Gastrocnemius medialis (tissue), 4 donors: ENCODE results near the gene OR1K1. TPM values are rescaled to one million over a fixed set of nuclear protein-coding genes. Genes with fewer than 3 reads are reported as not detected.

Experiments used
- ATAC-seq, 2 donors: fragments of 150-250 bp; one replicate each; pipeline ENCODE4 v1.9.1; 2016
- DNase-seq, 2 donors: peaks; one replicate each; pipeline ENCODE4 v3.0.0-alpha.2; 2019
- H3K27ac ChIP-seq, 4 donors: fragments of 200-600 bp; sonication (generic); 1 replicate in 1 of 4; 2 replicates in 3 of 4; pipeline ENCODE4 v1.5.1; 2016 to 2018; ENCODE audit warnings: mild to moderate bottlenecking in 2 of 4, moderate library complexity in 1 of 4
- H3K27me3 ChIP-seq, 3 donors: fragments of 200-600 bp; sonication (generic) in 2 of 3; 1 replicate in 1 of 3; 2 replicates in 2 of 3; pipeline versions ENCODE4 v1.5.1 to v1.6.0; 2016 to 2019; ENCODE audit warnings: mild to moderate bottlenecking in 1 of 3, moderate library complexity in 1 of 3
- H3K36me3 ChIP-seq, 2 donors: fragments of 200-600 bp; sonication (generic) in 1 of 2; one replicate each; pipeline ENCODE4 v1.5.1; 2017 to 2018
- H3K4me1 ChIP-seq, 2 donors: fragments of 200-600 bp; sonication (generic) in 1 of 2; one replicate each; pipeline ENCODE4 v1.5.1; 2016 to 2017; ENCODE audit warnings: mild to moderate bottlenecking in 2 of 2
- H3K4me3 ChIP-seq, 4 donors: fragments of 200-600 bp; sonication (generic) in 3 of 4; 1 replicate in 1 of 4; 2 replicates in 3 of 4; pipeline ENCODE4 v1.5.1; 2016 to 2019; ENCODE audit warnings: mild to moderate bottlenecking in 2 of 4
- H3K9me3 ChIP-seq, 3 donors: fragments of 200-600 bp; sonication (generic) in 2 of 3; 1 replicate in 1 of 3; 2 replicates in 2 of 3; pipeline ENCODE4 v1.5.1; 2016 to 2019
- CTCF ChIP-seq, 5 experiments: fragments of 450-650 bp in 3 of 5; fragments of 200-600 bp in 2 of 5; sonication (generic) in 2 of 5; IDR thresholded peaks in 4 of 5; conservative IDR thresholded peaks in 1 of 5; 1 replicate in 4 of 5; 2 replicates in 1 of 5; pipeline ENCODE4 v1.5.1; 2016 to 2019; ENCODE audit warnings: antibody characterized with exemption in 5 of 5, mild to moderate bottlenecking in 3 of 5, moderate library complexity in 3 of 5
- POLR2A ChIP-seq, 2 donors: fragments of 450-650 bp; IDR thresholded peaks; one replicate each; pipeline ENCODE4 v1.6.1; 2017; ENCODE audit warnings: antibody characterized with exemption in 2 of 2, mild to moderate bottlenecking in 2 of 2, moderate library complexity in 2 of 2
- in situ Hi-C, 4 donors: fragments of 200-750 bp; cut with MboI; loops; one replicate each; pipeline versions ENCODE4 v1.15.0 to v1.8.0; 2017; ENCODE audit warnings: low sequenced_read_pairs in 4 of 4
- intact Hi-C: fragments of 100-400 bp; cut with DNase I; formaldehyde crosslinking; loops from one replicate; pipeline ENCODE4 v1.15.1; 2023; ENCODE audit warnings: low total_unique reads
- total RNA-seq, 4 donors: library from RNA; depleted of rRNA; stranded (reverse); fragments of >200 nt; gene quantifications; one replicate each; pipeline versions ENCODE4 v1.1.0 to v1.2.3, GENCODE V29; 2016

Gene OR1K1
- total RNA-seq, 4 donors from 2014 or later, result not detected

GRCh38 chr9:122777935-122778627, 21.8 kb upstream of the OR1K1 start:
- no peaks in the 10 kb centered on the region for H3K27me3 ChIP-seq
- H3K9me3 ChIP-seq, result no peaks in the 10 kb centered on the region
- ATAC-seq (peak in 1 of 2 donors; percentile 53), DNase-seq (no peak)
- no peak overlapping the region for H3K4me3 ChIP-seq
- TF ChIP-seq CTCF (IDR thresholded peaks at IDR 0.05 in 4 of 5, conservative IDR thresholded peaks at IDR 0.05 in 1 of 5) (no peak), POLR2A (IDR thresholded peaks at IDR 0.05) (no peak)
- H3K36me3 ChIP-seq, result no peaks in the 10 kb centered on the region
- H3K4me1 ChIP-seq, result no peaks in the 10 kb centered on the region
- intact Hi-C loops, result no loop called here
- H3K27ac ChIP-seq, result no peak overlapping the region
- in situ Hi-C loops, result no loop called here

GRCh38 chr9:122779181-122779580, 20.7 kb upstream of the OR1K1 start:
- no peaks in the 10 kb centered on the region for H3K27me3 ChIP-seq
- no peaks in the 10 kb centered on the region for H3K9me3 ChIP-seq
- in situ Hi-C loops, result no loop called here
- no peaks in the 10 kb centered on the region for H3K4me1 ChIP-seq
- DNase-seq, result no peak
- TF ChIP-seq POLR2A (IDR thresholded peaks at IDR 0.05) (no peak), CTCF (IDR thresholded peaks at IDR 0.05 in 4 of 5, conservative IDR thresholded peaks at IDR 0.05 in 1 of 5) (no peak)
- H3K4me3 ChIP-seq, result no peak overlapping the region
- no peak overlapping the region for H3K27ac ChIP-seq
- intact Hi-C loops, result no loop called here
- no peak for ATAC-seq
- H3K36me3 ChIP-seq, result no peaks in the 10 kb centered on the region

GRCh38 chr9:122780026-122780425, 19.9 kb upstream of the OR1K1 start:
- H3K4me1 ChIP-seq, result no peaks in the 10 kb centered on the region
- TF ChIP-seq CTCF (IDR thresholded peaks at IDR 0.05 in 4 of 5, conservative IDR thresholded peaks at IDR 0.05 in 1 of 5) (no peak), POLR2A (IDR thresholded peaks at IDR 0.05) (no peak)
- H3K9me3 ChIP-seq, result no peaks in the 10 kb centered on the region
- ATAC-seq (no peak), DNase-seq (no peak)
- in situ Hi-C loops, result no loop called here
- no peak overlapping the region for H3K27ac ChIP-seq
- H3K4me3 ChIP-seq, result no peak overlapping the region
- no peaks in the 10 kb centered on the region for H3K27me3 ChIP-seq
- no peaks in the 10 kb centered on the region for H3K36me3 ChIP-seq
- intact Hi-C loops, result no loop called here

GRCh38 chr9:122781671-122782070, 18.3 kb upstream of the OR1K1 start:
- H3K4me3 ChIP-seq, result no peak overlapping the region
- in situ Hi-C loops (no loop called here), intact Hi-C loops (no loop called here)
- no peaks in the 10 kb centered on the region for H3K4me1 ChIP-seq
- ATAC-seq (no peak), DNase-seq (no peak)
- no peaks in the 10 kb centered on the region for H3K36me3 ChIP-seq
- H3K27me3 ChIP-seq, result no peaks in the 10 kb centered on the region
- no peak overlapping the region for H3K27ac ChIP-seq
- TF ChIP-seq POLR2A (IDR thresholded peaks at IDR 0.05) (no peak), CTCF (IDR thresholded peaks at IDR 0.05 in 4 of 5, conservative IDR thresholded peaks at IDR 0.05 in 1 of 5) (no peak)
- H3K9me3 ChIP-seq, result no peaks in the 10 kb centered on the region

GRCh38 chr9:122785269-122785668, 14.7 kb upstream of the OR1K1 start:
- no peak overlapping the region for H3K27ac ChIP-seq
- TF ChIP-seq POLR2A (IDR thresholded peaks at IDR 0.05), result no peak
- TF ChIP-seq CTCF (IDR thresholded peaks at IDR 0.05 in 4 of 5, conservative IDR thresholded peaks at IDR 0.05 in 1 of 5), result no peak
- in situ Hi-C loops, result no loop called here
- DNase-seq, result no peak
- intact Hi-C loops, result no loop called here
- H3K27me3 ChIP-seq, result no peaks in the 10 kb centered on the region
- H3K9me3 ChIP-seq, result no peaks in the 10 kb centered on the region
- H3K4me3 ChIP-seq, result no peak overlapping the region
- H3K36me3 ChIP-seq, result no peaks in the 10 kb centered on the region
- no peak for ATAC-seq
- no peaks in the 10 kb centered on the region for H3K4me1 ChIP-seq
